Type B pancreatic cell (in vitro differentiated cells): ENCODE data around the gene SEPTIN14. TPM values are rescaled to one million over a fixed set of nuclear protein-coding genes. Genes with fewer than 3 reads are reported as not detected.
"Not testable (repeated sequence)": the region's sequence is repeated elsewhere in the genome, so short reads cannot be mapped to it uniquely, and the experiment has no call there.

Source experiments
- DNase-seq: peaks from one replicate; pipeline ENCODE4 v3.0.0; 2021; ENCODE audit warnings: mixed read lengths; ENCODE audit not compliant: unreplicated experiment; ENCODE audit errors: extremely low spot score
- H3K27ac Mint-ChIP-seq: 2 replicates; pipeline ENCODE4 v1.8.0; 2021; ENCODE audit warnings: mild to moderate bottlenecking, mixed read lengths
- H3K27me3 Mint-ChIP-seq: 2 replicates; pipeline ENCODE4 v1.8.0; 2021; ENCODE audit warnings: mixed read lengths
- H3K36me3 Mint-ChIP-seq: 2 replicates; pipeline ENCODE4 v1.8.0; 2021; ENCODE audit warnings: mixed read lengths
- H3K4me1 Mint-ChIP-seq: one replicate; pipeline ENCODE4 v1.8.0; 2021; ENCODE audit warnings: mixed read lengths; ENCODE audit not compliant: unreplicated experiment
- H3K4me3 Mint-ChIP-seq: 2 replicates; pipeline ENCODE4 v1.8.0; 2021; ENCODE audit warnings: mild to moderate bottlenecking, mixed read lengths
- H3K9me3 Mint-ChIP-seq: 2 replicates; pipeline ENCODE4 v1.8.0; 2021; ENCODE audit warnings: mixed read lengths
- CTCF ChIP-seq: fragments of 200-600 bp; sonication (generic); conservative IDR thresholded peaks from 2 replicates; pipeline ENCODE4 v1.5.0; 2021; ENCODE audit warnings: antibody characterized with exemption, mild to moderate bottlenecking
- long read RNA-seq: library from polyadenylated mRNA; unstranded; transcript quantifications from one replicate; pipeline ENCODE4 v2.0.0, GENCODE V29; 2020
- total RNA-seq: library from RNA; stranded (reverse); gene quantifications from 2 replicates; pipeline ENCODE4 v1.2.1, GENCODE V29; 2021; ENCODE audit warnings: low replicate concordance

SEPTIN14 gene
- 0.07 TPM in 1 of 2 replicates, not detected in the other for total RNA-seq
- long read RNA-seq, result 0 reads

GRCh38 chr7:55862652-55863051 lies at the start of gene SEPTIN14:
Gene SEPTIN14, minus strand, starts transcription at chr7:55862752. Its CDS starts 756 bp downstream, at chr7:55861996.
- not testable (repeated sequence) for H3K4me1 Mint-ChIP-seq, H3K9me3 Mint-ChIP-seq, H3K36me3 Mint-ChIP-seq, H3K27ac Mint-ChIP-seq, H3K27me3 Mint-ChIP-seq, H3K4me3 Mint-ChIP-seq, DNase-seq

GRCh38 chr7:55903985-55904759 lies 41.6 kb upstream of the SEPTIN14 start:
- no peak for TF ChIP-seq CTCF
- Mint-ChIP-seq H3K36me3 (peaks cover 16% of the 10 kb centered on the region), H3K27ac (no peak overlapping the region), H3K9me3 (no peaks in the 10 kb centered on the region), H3K4me1 (no peaks in the 10 kb centered on the region), H3K27me3 (no peaks in the 10 kb centered on the region), H3K4me3 (no peak overlapping the region)
- no peak for DNase-seq

GRCh38 chr7:55901059-55901458 lies 38.5 kb upstream of the SEPTIN14 start:
- not testable (repeated sequence) for H3K9me3 Mint-ChIP-seq, H3K4me3 Mint-ChIP-seq, H3K4me1 Mint-ChIP-seq, DNase-seq, H3K27ac Mint-ChIP-seq, H3K27me3 Mint-ChIP-seq
- H3K36me3 Mint-ChIP-seq, result peaks cover 22% of the 10 kb centered on the region

- H3K4me1 Mint-ChIP-seq, result no peaks in the 10 kb centered on the region
These were observed 35.7 kb upstream of the SEPTIN14 start for GRCh38 chr7:55898287-55898686.

GRCh38 chr7:55895021-55895420 lies 32.5 kb upstream of the SEPTIN14 start:
- H3K4me1 Mint-ChIP-seq, result no peaks in the 10 kb centered on the region
- no peak for DNase-seq
- H3K27ac Mint-ChIP-seq, result no peak overlapping the region
- peaks cover 13% of the 10 kb centered on the region for H3K9me3 Mint-ChIP-seq
- no peak overlapping the region for H3K4me3 Mint-ChIP-seq
- H3K36me3 Mint-ChIP-seq, result peaks cover 28% of the 10 kb centered on the region
- no peak for TF ChIP-seq CTCF
- no peaks in the 10 kb centered on the region for H3K27me3 Mint-ChIP-seq

More at GRCh38 chr7:55898287-55898686, 35.7 kb upstream of the SEPTIN14 start:
- DNase-seq, result no peak
- no peak for TF ChIP-seq CTCF
- H3K36me3 Mint-ChIP-seq, result peaks cover 27% of the 10 kb centered on the region
- no peak overlapping the region for H3K4me3 Mint-ChIP-seq
- peaks cover 13% of the 10 kb centered on the region for H3K9me3 Mint-ChIP-seq
- H3K27me3 Mint-ChIP-seq, result no peaks in the 10 kb centered on the region
- no peak overlapping the region for H3K27ac Mint-ChIP-seq

- Mint-ChIP-seq H3K27me3 (no peaks in the 10 kb centered on the region), H3K4me1 (no peaks in the 10 kb centered on the region), H3K27ac (no peak overlapping the region), H3K36me3 (peaks cover 24% of the 10 kb centered on the region), H3K4me3 (no peak overlapping the region), H3K9me3 (peaks cover 13% of the 10 kb centered on the region)
- DNase-seq, result no peak
- no peak for TF ChIP-seq CTCF
These were observed 31.4 kb upstream of the SEPTIN14 start for GRCh38 chr7:55893940-55894339.

- Mint-ChIP-seq H3K27ac (peak overlapping the region; percentile 89), H3K4me3 (peak overlapping the region; percentile 90)
- not testable (repeated sequence) for H3K27me3 Mint-ChIP-seq, H3K9me3 Mint-ChIP-seq, H3K4me1 Mint-ChIP-seq, H3K36me3 Mint-ChIP-seq, DNase-seq
These were observed 25.8 kb upstream of the SEPTIN14 start for GRCh38 chr7:55888378-55888777.
